ENCODE measurements around the gene BLOC1S5.
"Not testable (repeated sequence)": the region's sequence is repeated elsewhere in the genome, so short reads cannot be mapped to it uniquely, and the experiment has no call there.

BLOC1S5 gene

GRCh38 chr6:8080362-8081151 is 16.4 kb upstream of the BLOC1S5 start:
- DNase-seq (ENCODE audit: low read depth), result no peak

GRCh38 chr6:8079126-8079525 is 14.9 kb upstream of the BLOC1S5 start:
- no peak for DNase-seq (ENCODE audit: low read depth)

- no peak for DNase-seq (ENCODE audit: low read depth)
Observed at GRCh38 chr6:8077991-8078390, 13.8 kb upstream of the BLOC1S5 start.

- no peak for DNase-seq (ENCODE audit: low read depth)
Observed at GRCh38 chr6:8075704-8076103, 11.5 kb upstream of the BLOC1S5 start.

GRCh38 chr6:8075185-8075584 is 11.0 kb upstream of the BLOC1S5 start:
- no peak for DNase-seq (ENCODE audit: low read depth)

- DNase-seq (ENCODE audit: low read depth), result no peak
Observed at GRCh38 chr6:8074213-8074612, 10.0 kb upstream of the BLOC1S5 start.

- no peak for DNase-seq (ENCODE audit: low read depth)
Observed at GRCh38 chr6:8073758-8074157, 9.6 kb upstream of the BLOC1S5 start.

- no peak for DNase-seq (ENCODE audit: low read depth)
Observed at GRCh38 chr6:8070718-8071117, 6.5 kb upstream of the BLOC1S5 start.

- no peak for DNase-seq (ENCODE audit: low read depth)
Observed at GRCh38 chr6:8069631-8070284, 5.6 kb upstream of the BLOC1S5 start.

GRCh38 chr6:8069151-8069550 is 5.0 kb upstream of the BLOC1S5 start:
- DNase-seq (ENCODE audit: low read depth), result no peak

- no peak for DNase-seq (ENCODE audit: low read depth)
Observed at GRCh38 chr6:8066108-8066507, 1.9 kb upstream of the BLOC1S5 start.

GRCh38 chr6:8065519-8065911 is 1.3 kb upstream of the BLOC1S5 start:
- DNase-seq (ENCODE audit: low read depth), result peak; percentile 18

- DNase-seq (ENCODE audit: low read depth), result no peak
Observed at GRCh38 chr6:8064638-8065518, 689 bp upstream of the BLOC1S5 start.

GRCh38 chr6:8061736-8062135 is 2.5 kb downstream of the BLOC1S5 start:
- DNase-seq (ENCODE audit: low read depth), result no peak

GRCh38 chr6:8060346-8060745 is 3.8 kb downstream of the BLOC1S5 start:
- DNase-seq (ENCODE audit: low read depth), result no peak

GRCh38 chr6:8059129-8059528 is 5.1 kb downstream of the BLOC1S5 start:
- no peak for DNase-seq (ENCODE audit: low read depth)

GRCh38 chr6:8057793-8058192 is 6.4 kb downstream of the BLOC1S5 start:
- no peak for DNase-seq (ENCODE audit: low read depth)

- DNase-seq (ENCODE audit: low read depth), result no peak
Observed at GRCh38 chr6:8057263-8057662, 6.9 kb downstream of the BLOC1S5 start.

- DNase-seq (ENCODE audit: low read depth), result no peak
Observed at GRCh38 chr6:8054276-8054675, 9.9 kb downstream of the BLOC1S5 start.

GRCh38 chr6:8047541-8048292 is 16.5 kb downstream of the BLOC1S5 start:
- DNase-seq (ENCODE audit: low read depth), result no peak

GRCh38 chr6:8045769-8046168 is 18.4 kb downstream of the BLOC1S5 start:
- not testable (repeated sequence) for DNase-seq (ENCODE audit: low read depth)

- no peak for DNase-seq (ENCODE audit: low read depth)
Observed at GRCh38 chr6:8043221-8043620, 21.0 kb downstream of the BLOC1S5 start.
